ENCODE results near the gene GALNTL6. TPM values are rescaled to one million over a fixed set of nuclear protein-coding genes. Genes with fewer than 3 reads are reported as not detected.

The GALNTL6 gene
- total and polyA plus RNA-seq, 4 donors: 0.08 to 0.09 (median 0.09) TPM; not detected in 1

DNA sequence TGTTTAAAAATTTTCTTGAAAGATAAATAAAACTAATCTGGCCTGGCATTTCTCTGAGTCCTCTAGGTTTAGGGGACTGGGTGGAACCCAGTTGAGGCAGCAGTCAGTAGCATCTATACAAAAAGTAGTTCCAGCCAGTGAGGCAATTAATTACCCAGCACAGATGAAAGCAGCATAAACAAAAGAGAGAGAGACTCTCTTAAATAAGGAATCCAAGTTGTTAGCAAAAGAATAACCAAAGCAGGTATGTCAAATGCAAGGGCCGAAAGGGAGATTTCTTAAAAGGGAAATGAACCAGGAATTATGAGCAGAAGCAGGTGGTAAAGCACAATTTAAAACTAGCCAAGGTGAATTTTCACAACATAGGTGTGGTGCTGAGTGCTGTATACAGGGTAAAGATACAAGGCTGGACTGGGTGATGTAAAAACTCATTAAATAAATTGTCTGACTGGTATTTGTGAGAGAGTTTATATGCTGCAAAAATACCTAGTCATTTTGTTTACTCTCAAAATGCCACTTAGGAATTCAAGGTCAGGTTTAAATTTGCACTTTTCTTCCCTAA lies 1260.8 kb downstream of the GALNTL6 start:
- DNase-seq (no peak), ATAC-seq (ENCODE audit: insufficient read depth, low FRiP score) (no peak)
- peaks cover 0 to 13% (median 9%) of the 10 kb centered on the region in 4 donors for H3K9me3 ChIP-seq (ENCODE audit: control insufficient read depth in 4 of 4, insufficient read depth in 3 of 4, low read length in 3 of 4)
- H3K4me3 ChIP-seq: no peak overlapping the region
- H3K27me3 ChIP-seq (ENCODE audit: control insufficient read depth in 3 of 3, insufficient read depth in 3 of 3, low read length in 2 of 3): no peaks in the 10 kb centered on the region
- 61 to 77% methylated on average over 1 of the region's 1 CpG for WGBS, 2 donors
- TF ChIP-seq, protein P1, sequence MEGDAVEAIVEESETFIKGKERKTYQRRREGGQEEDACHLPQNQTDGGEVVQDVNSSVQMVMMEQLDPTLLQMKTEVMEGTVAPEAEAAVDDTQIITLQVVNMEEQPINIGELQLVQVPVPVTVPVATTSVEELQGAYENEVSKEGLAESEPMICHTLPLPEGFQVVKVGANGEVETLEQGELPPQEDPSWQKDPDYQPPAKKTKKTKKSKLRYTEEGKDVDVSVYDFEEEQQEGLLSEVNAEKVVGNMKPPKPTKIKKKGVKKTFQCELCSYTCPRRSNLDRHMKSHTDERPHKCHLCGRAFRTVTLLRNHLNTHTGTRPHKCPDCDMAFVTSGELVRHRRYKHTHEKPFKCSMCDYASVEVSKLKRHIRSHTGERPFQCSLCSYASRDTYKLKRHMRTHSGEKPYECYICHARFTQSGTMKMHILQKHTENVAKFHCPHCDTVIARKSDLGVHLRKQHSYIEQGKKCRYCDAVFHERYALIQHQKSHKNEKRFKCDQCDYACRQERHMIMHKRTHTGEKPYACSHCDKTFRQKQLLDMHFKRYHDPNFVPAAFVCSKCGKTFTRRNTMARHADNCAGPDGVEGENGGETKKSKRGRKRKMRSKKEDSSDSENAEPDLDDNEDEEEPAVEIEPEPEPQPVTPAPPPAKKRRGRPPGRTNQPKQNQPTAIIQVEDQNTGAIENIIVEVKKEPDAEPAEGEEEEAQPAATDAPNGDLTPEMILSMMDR (IDR thresholded peaks at IDR 0.05; ENCODE audit: control extremely low read depth, extremely low read depth): no peak
- no peak overlapping the region for H3K27ac ChIP-seq (ENCODE audit: low read depth in 1 of 2, low read length in 1 of 2)
- no peaks in the 10 kb centered on the region for H3K36me3 ChIP-seq (ENCODE audit: control insufficient read depth in 4 of 4, insufficient read depth in 4 of 4, low read length in 4 of 4)
- H3K9ac ChIP-seq (ENCODE audit: insufficient read depth in 1 of 2, low read length in 2 of 2): no peak overlapping the region
- H3K4me1 ChIP-seq (ENCODE audit: control insufficient read depth in 5 of 5, insufficient read depth in 5 of 5, low read length in 5 of 5): peaks cover 0 to 6% (median 0%) of the 10 kb centered on the region in 5 donors

DNA sequence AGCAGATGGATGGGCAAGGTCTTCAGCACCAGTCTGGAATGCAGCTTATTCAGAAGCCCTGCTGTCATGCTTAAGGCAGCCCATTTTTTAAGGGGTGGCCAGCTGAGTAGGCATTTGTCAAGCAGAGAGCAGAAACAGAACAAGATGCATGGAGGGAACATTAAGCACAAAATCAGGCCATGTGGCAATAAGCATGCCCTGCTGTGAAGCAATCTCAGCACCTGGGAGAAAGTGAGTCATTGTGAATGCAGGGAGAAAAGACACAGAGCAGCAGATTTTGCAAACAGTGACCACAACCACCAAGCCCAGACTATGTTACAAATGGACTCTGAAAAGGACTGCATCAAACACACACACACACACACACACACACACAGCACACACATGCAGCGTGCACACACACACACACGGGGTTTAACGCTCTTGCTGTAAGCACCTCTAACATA lies 1261.3 kb downstream of the GALNTL6 start:
- Histone ChIP-seq H3K4me1 (ENCODE audit: control insufficient read depth in 5 of 5, insufficient read depth in 5 of 5, low read length in 5 of 5) (peaks cover 0 to 6% (median 0%) of the 10 kb centered on the region in 5 donors), H3K36me3 (ENCODE audit: control insufficient read depth in 4 of 4, insufficient read depth in 4 of 4, low read length in 4 of 4) (no peaks in the 10 kb centered on the region), H3K4me3 (no peak overlapping the region), H3K9ac (ENCODE audit: insufficient read depth in 1 of 2, low read length in 2 of 2) (no peak overlapping the region), H3K27me3 (ENCODE audit: control insufficient read depth in 3 of 3, insufficient read depth in 3 of 3, low read length in 2 of 3) (no peaks in the 10 kb centered on the region), H3K27ac (ENCODE audit: low read depth in 1 of 2, low read length in 1 of 2) (no peak overlapping the region), H3K9me3 (ENCODE audit: control insufficient read depth in 4 of 4, insufficient read depth in 3 of 4, low read length in 3 of 4) (peaks cover 0 to 11% (median 6%) of the 10 kb centered on the region in 4 donors)
- ATAC-seq (ENCODE audit: insufficient read depth, low FRiP score): no peak
- WGBS, 2 donors: 82 to 86% methylated on average over 3 of the region's 3 CpGs
- TF ChIP-seq, protein P1 (IDR thresholded peaks at IDR 0.05; ENCODE audit: control extremely low read depth, extremely low read depth): no peak
- DNase-seq: no peak

DNA sequence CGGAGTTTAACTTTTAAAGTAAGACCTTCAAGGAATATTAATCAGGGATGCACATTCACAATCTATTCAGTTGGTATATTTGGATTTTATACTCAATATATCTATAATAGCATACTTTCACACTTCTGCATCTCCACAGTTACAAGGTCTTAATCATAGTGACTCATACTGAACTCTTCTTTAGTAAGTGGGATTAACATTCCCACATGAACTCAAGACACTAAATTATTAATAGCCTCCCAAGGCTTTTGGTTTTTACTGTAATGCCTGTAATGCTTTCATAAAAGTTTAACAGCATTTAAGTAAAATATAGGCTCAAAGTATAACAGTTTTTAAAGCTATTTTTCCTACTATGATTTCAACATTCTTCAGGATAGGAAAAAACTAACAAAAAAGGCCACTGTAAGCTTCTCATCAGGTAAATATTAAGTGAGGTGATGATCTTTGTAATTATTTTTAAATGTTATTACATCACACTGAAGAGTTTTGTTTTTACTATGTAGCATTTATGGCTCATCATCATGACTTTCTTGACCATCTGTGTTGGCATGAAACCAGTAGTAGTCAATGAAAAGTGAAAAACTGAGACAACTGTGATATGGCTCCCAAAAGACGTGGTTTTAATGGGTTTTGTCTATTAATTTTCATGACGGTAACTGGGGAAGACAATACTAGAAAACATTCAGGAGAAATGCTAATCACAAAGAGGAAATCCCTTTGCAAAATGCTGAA lies 1263.9 kb downstream of the GALNTL6 start:
- Histone ChIP-seq H3K4me3 (no peak overlapping the region), H3K27ac (ENCODE audit: low read depth in 1 of 2, low read length in 1 of 2) (no peak overlapping the region), H3K4me1 (ENCODE audit: control insufficient read depth in 5 of 5, insufficient read depth in 5 of 5, low read length in 5 of 5) (peaks cover 0 to 6% (median 0%) of the 10 kb centered on the region in 5 donors), H3K36me3 (ENCODE audit: control insufficient read depth in 4 of 4, insufficient read depth in 4 of 4, low read length in 4 of 4) (no peaks in the 10 kb centered on the region), H3K27me3 (ENCODE audit: control insufficient read depth in 3 of 3, insufficient read depth in 3 of 3, low read length in 2 of 3) (no peaks in the 10 kb centered on the region), H3K9me3 (ENCODE audit: control insufficient read depth in 4 of 4, insufficient read depth in 3 of 4, low read length in 3 of 4) (no peaks in the 10 kb centered on the region), H3K9ac (ENCODE audit: insufficient read depth in 1 of 2, low read length in 2 of 2) (no peak overlapping the region)
- no peak for ATAC-seq (ENCODE audit: insufficient read depth, low FRiP score)
- TF ChIP-seq, protein P1 (IDR thresholded peaks at IDR 0.05; ENCODE audit: control extremely low read depth, extremely low read depth): no peak
- DNase-seq: no peak
- 83 to 88% methylated on average over 3 of the region's 3 CpGs for WGBS, 2 donors
